GM04503 (cell line): Measurements from ENCODE around the gene PSME2.

Experiments used
- DNase-seq: peaks from one replicate; pipeline ENCODE4 v3.0.0-alpha.2; 2012; ENCODE audit warnings: low read depth

Gene PSME2

GRCh38 chr14:24135834-24136683, 10.4 kb downstream of the PSME2 start, which contains the start of gene PSME1:
PSME1 (plus strand) TSS chr14:24136194; CDS start chr14:24136263, 69 bp downstream.
- no peak for DNase-seq

- DNase-seq, result no peak
These were observed 10.9 kb downstream of the PSME2 start for GRCh38 chr14:24135584-24135833.

GRCh38 chr14:24133735-24134134, 12.7 kb downstream of the PSME2 start:
- DNase-seq, result no peak

- DNase-seq, result no peak
These were observed 13.4 kb downstream of the PSME2 start for GRCh38 chr14:24132976-24133375.

- DNase-seq, result no peak
These were observed 14.2 kb downstream of the PSME2 start for GRCh38 chr14:24132061-24132685.

DNA sequence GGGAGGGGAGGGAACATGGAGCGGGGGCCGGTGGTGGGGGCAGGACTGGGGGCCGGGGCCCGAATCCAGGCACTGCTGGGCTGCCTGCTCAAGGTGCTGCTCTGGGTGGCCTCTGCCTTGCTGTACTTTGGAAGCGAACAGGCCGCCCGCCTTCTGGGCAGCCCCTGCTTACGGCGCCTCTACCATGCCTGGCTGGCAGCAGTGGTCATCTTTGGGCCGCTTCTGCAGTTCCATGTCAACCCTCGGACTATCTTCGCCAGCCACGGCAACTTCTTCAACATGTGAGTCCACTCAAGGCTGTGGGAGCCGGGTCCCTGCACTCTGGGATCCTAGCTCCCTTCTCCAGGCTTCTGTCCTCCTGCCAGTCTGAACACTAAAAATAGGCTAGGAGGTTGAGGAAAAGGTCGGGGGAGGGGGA, 14.9 kb downstream of the PSME2 start:
- DNase-seq, result no peak

DNA sequence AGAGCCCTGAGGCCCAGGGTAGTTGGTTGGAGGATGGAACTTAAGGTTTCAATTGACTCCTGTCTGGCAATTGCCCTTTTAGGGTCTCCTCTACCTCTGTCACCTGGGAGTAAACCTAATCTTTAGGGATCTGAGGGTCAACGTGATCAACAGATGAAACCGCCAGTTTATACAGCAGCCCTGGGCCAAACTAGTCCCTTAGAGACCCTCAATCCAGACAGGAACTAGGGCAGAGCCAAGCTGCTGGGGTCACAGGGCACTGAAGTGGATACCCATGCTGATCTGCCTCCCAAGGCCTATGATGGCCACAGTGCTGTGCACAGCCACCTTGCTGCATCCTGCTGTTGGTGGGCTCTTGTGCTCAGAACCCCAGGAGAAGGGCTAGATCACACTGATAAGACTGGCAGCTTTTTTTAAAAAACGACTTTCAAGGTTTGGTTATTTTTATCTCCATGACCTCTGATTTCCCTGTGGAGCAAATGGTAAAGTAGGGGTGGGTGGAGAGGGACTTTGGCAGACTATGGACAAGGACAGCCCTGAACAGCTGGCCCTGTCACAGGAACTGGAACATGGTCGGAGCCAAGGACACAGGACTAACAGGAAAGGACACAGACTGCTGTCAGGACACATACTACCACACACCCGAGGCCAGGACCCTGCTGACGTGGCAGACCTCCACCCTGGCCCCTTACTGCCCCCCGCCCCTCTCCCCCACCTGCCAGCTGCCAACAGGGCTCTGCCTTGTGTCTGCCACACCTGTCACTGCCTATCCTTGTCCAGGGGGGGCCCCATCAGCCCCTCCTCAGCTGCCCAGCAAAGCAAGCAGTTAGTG, 15.5 kb downstream of the PSME2 start:
- no peak for DNase-seq

GRCh38 chr14:24130380-24130716, 16.1 kb downstream of the PSME2 start, which contains the start of gene FITM1:
FITM1 (plus strand) TSS chr14:24130659; CDS start chr14:24131564, 905 bp downstream.
- DNase-seq, result no peak

- DNase-seq, result no peak
These were observed 16.9 kb downstream of the PSME2 start for GRCh38 chr14:24129410-24129998.

GRCh38 chr14:24127673-24128072, 18.7 kb downstream of the PSME2 start:
- DNase-seq, result no peak

- no peak for DNase-seq
These were observed 19.5 kb downstream of the PSME2 start for GRCh38 chr14:24126939-24127338.

DNA sequence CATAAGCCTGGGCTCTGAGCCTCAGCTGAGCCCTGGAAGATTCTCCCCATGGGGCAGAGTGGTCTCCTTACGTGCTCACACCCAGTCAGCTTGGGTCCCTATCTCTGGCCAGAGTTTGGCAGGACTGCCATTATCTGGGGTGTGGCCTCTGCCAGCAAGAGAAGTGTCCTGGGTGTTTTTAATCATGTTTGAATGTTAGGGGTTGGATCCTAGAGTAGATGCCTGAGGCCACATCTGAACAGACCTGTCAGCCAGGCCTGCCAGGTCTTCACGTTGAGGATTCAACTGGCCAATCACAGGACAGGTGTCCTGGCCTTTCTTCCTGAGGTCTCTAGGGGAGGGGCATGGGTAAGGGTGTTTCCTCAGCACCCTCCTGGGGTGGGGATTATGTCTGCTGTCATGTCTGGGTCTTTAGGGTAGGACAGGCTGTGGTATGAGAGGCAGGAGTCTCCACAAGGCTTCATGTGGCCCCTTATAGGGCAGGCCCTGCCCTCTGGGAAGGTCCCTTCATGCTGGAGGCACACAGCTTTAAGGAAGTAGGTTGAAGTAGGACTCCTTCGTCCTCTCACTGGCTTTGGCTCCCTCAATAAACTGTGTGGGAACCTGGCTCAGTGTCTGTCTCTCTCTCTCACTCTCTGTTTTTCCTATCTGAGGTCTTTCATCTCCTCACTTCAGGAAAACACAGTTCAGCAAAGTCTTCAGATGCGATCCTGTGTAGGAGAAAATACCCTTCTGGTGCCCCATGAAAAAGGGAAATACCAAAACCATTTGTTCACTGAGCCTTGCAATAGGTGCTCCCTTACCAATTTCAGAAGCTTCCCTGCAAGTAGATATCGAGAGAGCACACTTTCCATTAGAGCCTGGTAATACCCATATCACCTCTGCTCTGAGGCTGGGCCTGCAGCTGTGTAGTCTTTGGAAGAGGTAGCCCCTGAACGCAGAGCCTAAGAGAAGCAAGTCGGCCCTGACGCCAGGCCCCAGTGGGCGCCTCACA, 22.7 kb downstream of the PSME2 start:
- no peak for DNase-seq

DNA sequence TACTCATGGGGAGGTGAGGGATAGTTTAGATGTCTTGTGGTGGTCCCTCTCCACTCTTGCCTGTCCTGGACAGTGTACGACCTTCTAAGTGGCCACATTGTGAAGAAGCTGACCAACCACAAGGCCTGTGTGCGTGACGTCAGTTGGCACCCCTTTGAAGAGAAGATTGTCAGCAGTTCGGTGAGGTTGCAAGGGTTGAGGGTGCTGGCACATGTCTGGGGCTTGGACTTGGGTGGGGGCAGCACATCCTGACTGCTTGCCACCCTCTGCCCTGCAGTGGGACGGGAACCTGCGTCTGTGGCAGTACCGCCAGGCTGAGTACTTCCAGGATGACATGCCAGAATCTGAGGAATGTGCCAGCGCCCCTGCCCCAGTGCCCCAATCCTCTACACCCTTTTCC, 23.5 kb downstream of the PSME2 start:
- DNase-seq, result no peak

- no peak for DNase-seq
These were observed 24.0 kb downstream of the PSME2 start for GRCh38 chr14:24122416-24122815.

- DNase-seq, result no peak
These were observed 25.2 kb downstream of the PSME2 start for GRCh38 chr14:24121210-24121609.

DNA sequence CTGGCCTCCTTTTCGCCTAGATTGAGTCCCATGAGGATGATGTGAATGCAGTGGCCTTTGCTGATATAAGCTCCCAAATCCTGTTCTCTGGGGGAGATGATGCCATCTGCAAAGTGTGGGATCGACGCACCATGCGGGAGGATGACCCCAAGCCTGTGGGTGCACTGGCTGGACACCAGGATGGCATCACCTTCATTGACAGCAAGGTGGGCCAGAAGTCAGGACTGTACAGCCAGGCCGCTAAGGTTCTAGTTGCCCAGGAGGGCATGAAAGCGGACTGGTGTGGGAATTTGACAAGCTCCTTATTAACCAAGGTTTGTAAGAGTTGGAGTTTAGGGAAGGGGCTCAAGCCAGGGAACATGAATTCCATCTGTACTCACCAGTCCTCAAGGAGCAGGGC, 26.7 kb downstream of the PSME2 start:
- DNase-seq, result no peak

- DNase-seq, result no peak
These were observed 29.2 kb downstream of the PSME2 start for GRCh38 chr14:24117179-24117578.

DNA sequence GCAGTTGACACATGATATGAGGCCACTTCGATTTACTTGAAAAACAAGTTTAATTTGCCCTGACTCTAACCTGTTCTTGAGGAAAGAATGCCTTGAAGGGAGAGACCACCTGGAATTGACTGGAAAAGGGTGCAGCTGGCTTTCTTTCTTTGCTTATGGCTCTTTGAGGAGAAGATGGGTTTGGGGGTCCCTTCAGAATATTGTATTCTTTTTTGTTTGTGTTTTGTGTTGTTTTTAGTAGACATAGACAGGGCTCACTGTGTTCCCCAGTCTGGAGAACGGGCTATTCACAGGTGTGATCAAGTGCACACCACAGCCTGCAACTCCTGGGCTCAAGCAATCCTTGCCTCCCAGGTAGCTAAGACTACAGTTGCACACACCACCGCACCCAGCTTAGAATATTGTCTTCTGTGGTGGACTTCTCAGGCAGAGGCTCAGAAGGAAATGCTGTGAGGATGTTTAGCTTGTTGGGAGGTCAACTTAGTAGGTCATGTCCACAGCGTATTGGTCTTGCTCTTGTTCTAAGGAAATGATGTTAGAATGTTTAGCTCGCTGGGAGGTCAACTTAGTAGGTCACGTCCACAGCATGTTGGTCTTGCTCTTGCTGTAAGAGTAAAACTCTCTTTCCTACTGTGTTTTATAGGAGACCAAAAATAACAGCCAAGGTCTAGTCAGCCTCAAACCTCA, 30.1 kb downstream of the PSME2 start:
- no peak for DNase-seq

- no peak for DNase-seq
These were observed 30.8 kb downstream of the PSME2 start for GRCh38 chr14:24115422-24116127.
